T-helper 1 cell treated with Interleukin-12 subunit alpha and Interleukin-12 subunit beta and Interleukin-4 antibody, amounts not matched to agents 30 μg/mL and 1 μg/mL, for 36 hours (primary cell): ENCODE measurements around the gene MRPS25.

Experiments
- H3K27ac Mint-ChIP-seq: one replicate; pipeline ENCODE4 v1.8.0; 2021; ENCODE audit warnings: mild to moderate bottlenecking, mixed read lengths
- H3K27me3 Mint-ChIP-seq: one replicate; pipeline ENCODE4 v1.8.0; 2021; ENCODE audit warnings: low read depth, mixed read lengths
- H3K36me3 Mint-ChIP-seq: one replicate; pipeline ENCODE4 v1.8.0; 2021; ENCODE audit warnings: low read depth, mixed read lengths
- H3K4me1 Mint-ChIP-seq: one replicate; pipeline ENCODE4 v1.8.0; 2021; ENCODE audit warnings: low read depth, mixed read lengths
- H3K4me3 Mint-ChIP-seq: one replicate; pipeline ENCODE4 v1.8.0; 2021; ENCODE audit warnings: mild to moderate bottlenecking, moderate library complexity, mixed read lengths
- H3K9me3 Mint-ChIP-seq: one replicate; pipeline ENCODE4 v1.8.0; 2021; ENCODE audit warnings: mixed read lengths

Gene MRPS25

GRCh38 chr3:15043408-15044171, 21.5 kb downstream of the MRPS25 start:
- Mint-ChIP-seq H3K9me3 (no peaks in the 10 kb centered on the region), H3K36me3 (peaks cover 34% of the 10 kb centered on the region), H3K27ac (no peak overlapping the region), H3K4me3 (no peak overlapping the region), H3K4me1 (peaks cover 12% of the 10 kb centered on the region), H3K27me3 (no peaks in the 10 kb centered on the region)

GRCh38 chr3:15042936-15043335, 22.2 kb downstream of the MRPS25 start:
- H3K4me1 Mint-ChIP-seq = peaks cover 12% of the 10 kb centered on the region
- H3K9me3 Mint-ChIP-seq = no peaks in the 10 kb centered on the region
- H3K4me3 Mint-ChIP-seq = no peak overlapping the region
- peaks cover 36% of the 10 kb centered on the region for H3K36me3 Mint-ChIP-seq
- no peak overlapping the region for H3K27ac Mint-ChIP-seq
- no peaks in the 10 kb centered on the region for H3K27me3 Mint-ChIP-seq

GRCh38 chr3:15041950-15042349, 23.2 kb downstream of the MRPS25 start:
- H3K27me3 Mint-ChIP-seq = no peaks in the 10 kb centered on the region
- no peak overlapping the region for H3K4me3 Mint-ChIP-seq
- peaks cover 12% of the 10 kb centered on the region for H3K4me1 Mint-ChIP-seq
- H3K27ac Mint-ChIP-seq = no peak overlapping the region
- no peaks in the 10 kb centered on the region for H3K9me3 Mint-ChIP-seq
- H3K36me3 Mint-ChIP-seq = peaks cover 34% of the 10 kb centered on the region

GRCh38 chr3:15040844-15041243, 24.3 kb downstream of the MRPS25 start:
- H3K9me3 Mint-ChIP-seq = no peaks in the 10 kb centered on the region
- H3K27ac Mint-ChIP-seq = no peak overlapping the region
- peaks cover 12% of the 10 kb centered on the region for H3K4me1 Mint-ChIP-seq
- H3K27me3 Mint-ChIP-seq = no peaks in the 10 kb centered on the region
- H3K36me3 Mint-ChIP-seq = peaks cover 32% of the 10 kb centered on the region
- H3K4me3 Mint-ChIP-seq = no peak overlapping the region

- Mint-ChIP-seq H3K27me3 (no peaks in the 10 kb centered on the region), H3K36me3 (peaks cover 38% of the 10 kb centered on the region), H3K4me3 (no peak overlapping the region), H3K4me1 (no peaks in the 10 kb centered on the region), H3K27ac (no peak overlapping the region), H3K9me3 (no peaks in the 10 kb centered on the region)
Observed at GRCh38 chr3:15038306-15038705, 26.8 kb downstream of the MRPS25 start.

GRCh38 chr3:15033103-15033502, 32.0 kb downstream of the MRPS25 start:
- no peak overlapping the region for H3K27ac Mint-ChIP-seq
- peaks cover 38% of the 10 kb centered on the region for H3K36me3 Mint-ChIP-seq
- no peaks in the 10 kb centered on the region for H3K9me3 Mint-ChIP-seq
- no peak overlapping the region for H3K4me3 Mint-ChIP-seq
- H3K4me1 Mint-ChIP-seq = no peaks in the 10 kb centered on the region
- no peaks in the 10 kb centered on the region for H3K27me3 Mint-ChIP-seq

- Mint-ChIP-seq H3K36me3 (peaks cover 36% of the 10 kb centered on the region), H3K27ac (no peak overlapping the region)
Observed at GRCh38 chr3:15032650-15033049, 32.5 kb downstream of the MRPS25 start.

GRCh38 chr3:15029625-15030024, 35.5 kb downstream of the MRPS25 start:
- Mint-ChIP-seq H3K4me3 (no peak overlapping the region), H3K36me3 (peaks cover 42% of the 10 kb centered on the region), H3K27ac (no peak overlapping the region), H3K4me1 (no peaks in the 10 kb centered on the region), H3K9me3 (no peaks in the 10 kb centered on the region), H3K27me3 (no peaks in the 10 kb centered on the region)

More at GRCh38 chr3:15032650-15033049, 32.5 kb downstream of the MRPS25 start:
- Mint-ChIP-seq H3K4me3 (no peak overlapping the region), H3K4me1 (no peaks in the 10 kb centered on the region), H3K27me3 (no peaks in the 10 kb centered on the region), H3K9me3 (no peaks in the 10 kb centered on the region)

GRCh38 chr3:15023719-15024118, 41.4 kb downstream of the MRPS25 start:
- Mint-ChIP-seq H3K4me1 (no peaks in the 10 kb centered on the region), H3K9me3 (no peaks in the 10 kb centered on the region), H3K27me3 (no peaks in the 10 kb centered on the region), H3K36me3 (peaks cover 37% of the 10 kb centered on the region), H3K27ac (no peak overlapping the region), H3K4me3 (no peak overlapping the region)

GRCh38 chr3:15023249-15023648, 41.9 kb downstream of the MRPS25 start:
- H3K4me3 Mint-ChIP-seq = no peak overlapping the region
- H3K27me3 Mint-ChIP-seq = no peaks in the 10 kb centered on the region
- peaks cover 34% of the 10 kb centered on the region for H3K36me3 Mint-ChIP-seq
- H3K9me3 Mint-ChIP-seq = no peaks in the 10 kb centered on the region
- H3K27ac Mint-ChIP-seq = no peak overlapping the region
- H3K4me1 Mint-ChIP-seq = no peaks in the 10 kb centered on the region

GRCh38 chr3:15017191-15017590, 47.9 kb downstream of the MRPS25 start:
- Mint-ChIP-seq H3K27me3 (no peaks in the 10 kb centered on the region), H3K27ac (no peak overlapping the region), H3K4me3 (no peak overlapping the region), H3K4me1 (no peaks in the 10 kb centered on the region), H3K36me3 (peaks cover 44% of the 10 kb centered on the region), H3K9me3 (no peaks in the 10 kb centered on the region)

GRCh38 chr3:15015456-15015855, 49.7 kb downstream of the MRPS25 start:
- no peak overlapping the region for H3K27ac Mint-ChIP-seq

GRCh38 chr3:15014606-15015328, 50.3 kb downstream of the MRPS25 start:
- peaks cover 7% of the 10 kb centered on the region for H3K4me1 Mint-ChIP-seq
- no peak overlapping the region for H3K27ac Mint-ChIP-seq
- no peak overlapping the region for H3K4me3 Mint-ChIP-seq
- no peaks in the 10 kb centered on the region for H3K27me3 Mint-ChIP-seq
- H3K9me3 Mint-ChIP-seq = no peaks in the 10 kb centered on the region
- H3K36me3 Mint-ChIP-seq = peaks cover 41% of the 10 kb centered on the region

More at GRCh38 chr3:15015456-15015855, 49.7 kb downstream of the MRPS25 start:
- Mint-ChIP-seq H3K4me1 (peaks cover 5% of the 10 kb centered on the region), H3K4me3 (no peak overlapping the region), H3K27me3 (no peaks in the 10 kb centered on the region), H3K36me3 (peaks cover 40% of the 10 kb centered on the region), H3K9me3 (no peaks in the 10 kb centered on the region)

- no peaks in the 10 kb centered on the region for H3K27me3 Mint-ChIP-seq
- H3K4me3 Mint-ChIP-seq = no peak overlapping the region
- H3K27ac Mint-ChIP-seq = no peak overlapping the region
- H3K4me1 Mint-ChIP-seq = peaks cover 7% of the 10 kb centered on the region
- H3K9me3 Mint-ChIP-seq = no peaks in the 10 kb centered on the region
- H3K36me3 Mint-ChIP-seq = peaks cover 27% of the 10 kb centered on the region
Observed at GRCh38 chr3:15011174-15011573, 53.9 kb downstream of the MRPS25 start.

GRCh38 chr3:15010664-15011063, 54.5 kb downstream of the MRPS25 start:
- no peak overlapping the region for H3K27ac Mint-ChIP-seq
- no peak overlapping the region for H3K4me3 Mint-ChIP-seq
- H3K27me3 Mint-ChIP-seq = no peaks in the 10 kb centered on the region
- peaks cover 7% of the 10 kb centered on the region for H3K4me1 Mint-ChIP-seq
- no peaks in the 10 kb centered on the region for H3K9me3 Mint-ChIP-seq
- peaks cover 27% of the 10 kb centered on the region for H3K36me3 Mint-ChIP-seq
